Activated CD8-positive, alpha-beta memory T cell treated with anti-CD3 and anti-CD28 coated beads, Interleukin-2, amount 50 U/mL, for 4 hours (primary cell): Measurements from ENCODE around the gene NEDD4L.
A peak's percentile ranks its signal among the peaks of the same experiment; 100 is the strongest.
"Not testable (repeated sequence)": the region's sequence is repeated elsewhere in the genome, so short reads cannot be mapped to it uniquely, and the experiment has no call there.

Source experiments
- DNase-seq: peaks from one replicate; pipeline ENCODE4 v3.0.0-alpha.2; 2020

Gene NEDD4L

DNA sequence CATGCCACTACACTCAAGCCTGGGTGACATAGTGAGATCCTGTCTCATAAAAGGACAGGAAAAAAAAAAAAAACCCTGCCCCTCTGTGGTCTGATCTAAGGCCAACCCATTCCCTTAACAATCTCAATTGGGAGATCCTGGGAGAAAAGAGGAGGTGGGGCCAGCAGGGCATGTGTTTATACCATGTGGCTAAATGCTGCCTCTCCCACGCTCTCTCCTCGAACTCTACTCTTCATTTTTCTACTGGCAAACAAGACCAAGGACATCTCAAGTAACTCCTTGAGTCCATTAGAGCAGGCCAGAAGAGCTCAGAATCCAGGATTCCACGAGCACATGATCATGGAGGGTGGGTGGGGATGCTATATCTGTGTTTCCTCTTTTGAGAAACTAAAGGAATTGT is 16.7 kb upstream of the NEDD4L start:
- DNase-seq, result no peak

- DNase-seq, result no peak
These were observed 15.8 kb upstream of the NEDD4L start for GRCh38 chr18:58028109-58028784.

DNA sequence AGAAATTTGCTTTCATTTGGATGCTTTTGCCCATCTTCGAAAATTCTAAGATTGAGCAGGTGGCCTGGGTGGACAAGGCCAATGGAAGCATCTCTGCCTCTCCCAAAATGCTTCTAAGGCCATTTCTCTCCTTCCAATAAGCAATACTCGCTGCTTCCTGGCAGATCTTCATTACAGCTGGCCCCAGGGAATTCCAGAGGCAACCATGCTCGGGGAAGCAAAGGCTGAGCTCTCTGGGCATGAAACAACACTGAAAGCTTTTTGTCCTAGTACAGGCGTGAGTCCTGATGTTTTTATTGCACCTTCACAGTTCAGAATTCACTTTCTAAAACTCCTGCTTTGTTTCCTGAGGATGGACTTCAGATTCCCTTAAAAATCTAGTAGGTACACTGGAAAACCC is 11.8 kb upstream of the NEDD4L start:
- DNase-seq, result no peak

DNA sequence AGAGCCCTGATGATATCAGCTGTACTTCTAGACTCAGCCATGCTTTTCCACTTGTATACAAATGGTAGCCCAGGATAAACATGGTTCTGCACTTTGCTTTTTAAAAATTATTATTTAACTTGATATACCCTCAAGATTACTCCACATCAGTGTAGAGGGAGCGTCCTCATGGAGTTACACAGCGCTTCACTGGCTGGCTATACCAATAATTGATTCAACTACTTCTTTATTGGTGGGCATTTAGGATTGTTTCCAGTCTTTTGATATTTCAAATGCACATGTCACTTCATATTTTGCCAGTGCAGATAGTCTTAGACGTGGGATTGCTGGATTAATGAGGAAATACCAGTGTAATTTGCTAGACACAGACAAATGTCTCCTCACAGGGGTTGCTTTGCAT is 10.8 kb upstream of the NEDD4L start:
- no peak for DNase-seq

- no peak for DNase-seq
These were observed 9.7 kb upstream of the NEDD4L start for GRCh38 chr18:58034370-58034769.

GRCh38 chr18:58037163-58037562 is 6.9 kb upstream of the NEDD4L start:
- DNase-seq, result no peak

GRCh38 chr18:58038063-58038462 is 6.0 kb upstream of the NEDD4L start:
- DNase-seq, result no peak

GRCh38 chr18:58041633-58042032 is 2.4 kb upstream of the NEDD4L start:
- no peak for DNase-seq

DNA sequence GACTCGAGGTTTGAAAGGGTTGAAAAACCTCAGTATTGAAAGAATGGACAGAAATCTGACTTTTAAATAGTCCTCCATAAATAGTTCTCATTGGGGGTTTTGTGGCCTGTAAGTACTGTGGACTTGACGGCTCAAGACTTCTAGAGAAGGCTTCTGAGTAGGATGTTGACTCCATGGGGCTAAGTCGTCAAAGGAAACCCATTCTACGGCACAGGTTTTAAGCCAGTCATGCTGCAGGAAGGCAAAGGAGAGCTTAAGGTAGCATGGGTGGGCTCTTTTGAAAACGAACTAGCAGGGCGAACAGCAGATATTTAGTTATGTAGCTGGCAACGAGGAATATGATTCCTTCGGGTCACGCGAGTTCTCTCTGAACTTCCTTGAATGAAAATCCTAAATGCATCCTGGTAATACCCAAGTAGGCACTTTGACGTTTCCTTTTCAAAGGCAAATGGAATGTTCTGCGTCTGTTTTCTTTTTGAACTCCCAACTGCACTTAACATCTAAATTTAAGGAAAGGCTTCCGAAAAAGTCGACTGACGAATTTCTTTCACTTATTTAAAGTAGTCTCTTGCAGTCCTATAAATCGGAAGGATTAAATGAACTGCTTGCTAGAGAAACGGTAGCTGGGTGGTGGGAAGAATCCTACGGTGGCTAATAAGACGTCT is 1.1 kb upstream of the NEDD4L start:
- no peak for DNase-seq

DNA sequence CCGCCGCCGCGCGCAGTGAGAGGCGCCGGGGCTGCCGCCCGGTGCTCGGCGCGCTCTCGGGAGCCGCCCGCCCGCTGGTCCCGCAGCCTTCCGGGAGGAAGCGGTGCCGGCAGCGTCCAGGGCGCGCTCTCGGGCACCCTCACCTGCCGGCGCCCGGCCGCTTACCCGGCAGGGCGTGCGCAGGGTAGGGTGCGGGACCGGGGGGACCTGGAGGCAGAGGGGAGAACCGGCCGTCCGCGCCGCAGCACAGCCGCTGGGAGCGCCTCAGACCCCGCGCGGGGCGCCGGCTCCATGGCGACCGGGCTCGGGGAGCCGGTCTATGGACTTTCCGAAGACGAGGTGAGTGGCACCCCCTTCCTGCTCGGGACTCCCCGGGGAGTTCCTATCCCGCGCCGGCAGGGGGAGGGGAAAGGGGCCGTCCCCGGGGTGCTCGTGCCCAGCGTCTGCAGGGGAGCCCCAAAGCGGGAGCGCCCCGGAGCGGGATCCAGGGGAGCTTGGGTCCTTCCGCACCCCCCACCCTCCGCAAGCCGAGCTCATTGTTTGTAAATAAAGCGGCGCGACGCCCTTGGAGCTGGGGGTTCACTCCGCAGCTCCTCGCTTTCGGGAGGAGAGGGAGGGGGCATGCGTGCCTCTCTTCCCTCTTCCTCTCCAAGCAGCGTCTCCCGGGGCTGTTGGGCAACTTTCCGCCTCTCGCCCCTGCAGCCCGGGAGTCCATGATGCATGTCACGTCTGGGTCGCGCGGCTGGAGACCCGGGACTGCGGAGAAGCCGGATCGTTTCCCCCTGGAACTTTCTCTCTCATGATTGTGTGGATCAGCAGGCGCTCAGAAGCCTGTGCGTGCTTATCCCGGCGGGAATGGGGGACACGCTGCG is 580 bp downstream of the NEDD4L start:
- peak; percentile 54 for DNase-seq

- peak; percentile 50 for DNase-seq
These were observed 1.4 kb downstream of the NEDD4L start for GRCh38 chr18:58045242-58046092.

DNA sequence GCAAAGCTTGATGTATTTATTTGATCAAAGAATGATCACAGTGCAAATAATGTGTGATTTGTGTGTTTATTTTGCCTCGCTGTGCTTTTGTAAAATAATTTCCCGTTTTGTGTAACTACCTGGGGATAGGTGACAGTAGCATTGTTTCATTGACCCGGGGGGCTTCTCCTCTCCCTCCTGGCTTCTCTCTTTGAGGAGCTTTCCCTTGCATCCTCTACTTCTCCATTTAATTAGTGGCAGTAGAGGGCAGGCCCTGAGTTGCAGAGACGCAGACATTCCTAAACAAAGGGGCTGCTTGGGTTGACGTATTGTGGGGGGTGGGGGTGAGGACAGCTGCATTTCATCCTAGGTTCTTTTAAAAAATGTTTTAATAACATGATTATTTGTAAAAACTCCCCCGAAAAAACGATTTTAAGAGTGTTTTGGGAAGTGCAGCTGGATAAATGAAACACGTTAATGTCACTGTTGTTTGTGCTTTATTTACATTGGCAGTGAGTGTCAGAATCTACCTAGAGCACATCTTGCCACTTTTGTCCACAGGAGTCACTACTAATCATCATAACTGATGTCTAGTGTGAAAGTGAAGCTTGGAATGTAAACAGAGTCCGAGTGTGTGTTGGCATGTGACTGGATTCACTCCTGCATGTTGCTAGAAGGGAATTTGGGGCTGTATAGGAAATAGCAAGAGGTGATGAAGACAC is 2.2 kb downstream of the NEDD4L start:
- no peak for DNase-seq

GRCh38 chr18:58046794-58047555 is 2.9 kb downstream of the NEDD4L start:
- DNase-seq, result no peak

DNA sequence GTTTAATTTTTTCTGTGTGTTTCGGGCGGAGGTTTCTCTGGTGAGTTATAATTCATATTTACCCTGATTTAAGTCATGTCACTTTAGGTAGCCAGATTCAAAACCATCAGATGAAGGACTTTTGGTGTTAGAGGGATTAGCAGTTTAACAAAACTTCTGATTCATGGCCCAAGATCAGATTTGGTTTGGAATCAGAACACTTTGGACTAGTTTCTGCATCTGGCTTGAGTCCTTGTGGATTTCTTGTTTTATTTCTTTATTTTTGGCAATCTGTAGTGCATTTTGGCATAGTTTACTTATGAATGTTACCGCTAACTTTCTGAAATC is 3.5 kb downstream of the NEDD4L start:
- DNase-seq, result no peak

DNA sequence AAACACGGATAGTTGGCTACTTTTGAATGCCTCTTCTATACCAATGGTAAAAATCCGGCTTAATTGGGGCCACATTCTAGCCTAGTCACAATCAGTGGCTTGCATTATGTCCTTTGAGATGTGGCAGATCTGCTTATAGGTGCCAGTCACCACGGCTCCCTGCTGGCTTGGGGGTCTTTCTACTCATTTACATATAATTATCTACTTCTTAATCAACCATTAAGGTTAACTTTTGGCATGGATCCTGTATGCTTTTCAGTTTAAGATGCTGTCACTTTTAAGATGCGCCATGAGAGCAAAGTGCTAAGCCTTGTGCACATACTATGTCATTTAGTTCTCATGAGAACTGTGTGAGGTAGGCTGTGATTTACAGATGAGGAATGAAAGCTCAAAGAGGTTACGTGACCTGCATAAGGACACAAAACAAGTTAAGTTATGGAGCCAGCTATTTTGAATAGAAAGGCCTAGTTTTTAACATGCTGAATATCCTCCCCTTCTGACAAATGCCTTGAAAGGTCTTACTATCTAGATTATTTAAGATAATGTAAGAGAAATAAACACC is 4.1 kb downstream of the NEDD4L start:
- DNase-seq, result no peak

GRCh38 chr18:58049000-58049688 is 5.1 kb downstream of the NEDD4L start:
- DNase-seq, result no peak

DNA sequence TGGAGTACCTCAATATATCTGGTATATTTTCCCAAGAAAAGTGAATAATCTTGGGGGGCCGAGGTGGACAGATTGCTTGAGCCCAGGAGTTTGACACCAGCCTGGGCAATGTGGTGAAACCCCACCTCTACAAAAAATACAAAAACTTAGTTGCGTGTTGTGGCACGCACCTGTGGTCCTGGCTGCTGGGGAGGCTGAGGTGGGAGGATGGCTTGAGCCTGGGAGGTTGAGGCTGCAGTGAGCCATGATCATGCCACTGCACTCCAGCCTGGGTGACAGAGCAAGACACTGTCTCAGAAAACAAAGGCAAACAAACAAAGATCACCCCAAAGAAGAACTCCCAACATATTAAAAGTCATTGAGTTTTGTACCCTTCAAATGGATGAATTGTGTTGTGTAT is 6.9 kb downstream of the NEDD4L start:
- not testable (repeated sequence) for DNase-seq

DNA sequence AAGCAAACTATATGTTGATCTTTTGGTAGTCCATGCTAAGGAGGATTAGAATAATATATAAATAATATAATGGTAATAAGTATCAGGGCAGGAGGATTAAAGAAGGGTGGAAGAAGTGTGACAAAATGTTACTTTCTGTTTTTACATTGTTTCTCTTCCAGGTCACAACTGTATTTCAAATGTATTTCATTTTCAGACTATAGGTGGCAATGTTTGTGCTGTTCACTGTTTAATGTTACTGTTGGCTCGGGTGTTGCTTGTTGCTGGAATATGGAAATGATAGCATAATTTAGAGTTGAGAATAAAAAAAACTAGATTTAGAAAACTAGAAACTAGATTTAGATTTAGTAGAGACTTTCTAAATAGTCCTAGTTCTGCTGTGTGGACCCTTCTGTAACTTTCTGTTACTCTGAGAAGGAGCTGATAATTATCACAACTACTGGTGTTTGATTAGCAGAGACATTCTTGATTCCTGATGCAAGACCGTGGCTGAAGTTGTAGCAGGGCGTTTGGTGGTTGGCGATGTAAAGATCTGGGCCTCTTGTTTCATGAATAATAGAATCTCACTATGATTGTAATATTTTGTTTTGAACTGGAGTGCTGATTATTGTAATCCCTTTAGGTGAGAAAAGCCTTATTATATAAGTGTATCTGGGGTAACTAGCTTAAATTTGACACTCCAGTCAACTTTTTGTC is 7.9 kb downstream of the NEDD4L start:
- DNase-seq, result no peak

DNA sequence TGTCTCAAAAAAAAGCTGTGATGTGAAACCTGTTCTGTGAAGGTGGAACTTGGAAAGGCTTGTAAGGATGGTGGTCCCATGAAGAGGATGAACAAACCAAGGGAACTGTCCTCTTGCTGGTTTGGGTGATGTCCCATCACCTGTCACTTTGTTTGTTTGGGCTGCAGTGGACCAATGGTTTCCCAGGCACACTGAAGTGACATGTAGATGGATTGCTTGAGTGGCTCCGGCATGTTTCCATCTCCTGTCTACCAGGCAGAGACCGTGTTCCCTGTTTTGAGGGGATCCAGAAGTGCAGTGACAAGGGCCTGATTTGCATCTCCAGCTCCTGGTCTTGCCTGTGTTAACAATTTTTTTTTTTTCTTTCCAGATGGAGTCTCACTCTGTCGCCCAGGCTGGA is 8.9 kb downstream of the NEDD4L start:
- DNase-seq, result no peak
